Loucy (cell line): ENCODE results near the gene SLC9A6.

ENCODE experiments used
- CTCF ChIP-seq: fragments of 200-600 bp; sonication (generic); conservative IDR thresholded peaks from 2 replicates; pipeline ENCODE4 v1.5.1; 2014; ENCODE audit warnings: mild to moderate bottlenecking, antibody characterized with exemption, low read length
- EZH2phosphoT487 ChIP-seq: fragments of 200-600 bp; IDR thresholded peaks from 2 replicates; pipeline ENCODE4 v1.6.1; 2018; ENCODE audit warnings: antibody characterized with exemption, mild to moderate bottlenecking, moderate library complexity, borderline replicate concordance

DNA sequence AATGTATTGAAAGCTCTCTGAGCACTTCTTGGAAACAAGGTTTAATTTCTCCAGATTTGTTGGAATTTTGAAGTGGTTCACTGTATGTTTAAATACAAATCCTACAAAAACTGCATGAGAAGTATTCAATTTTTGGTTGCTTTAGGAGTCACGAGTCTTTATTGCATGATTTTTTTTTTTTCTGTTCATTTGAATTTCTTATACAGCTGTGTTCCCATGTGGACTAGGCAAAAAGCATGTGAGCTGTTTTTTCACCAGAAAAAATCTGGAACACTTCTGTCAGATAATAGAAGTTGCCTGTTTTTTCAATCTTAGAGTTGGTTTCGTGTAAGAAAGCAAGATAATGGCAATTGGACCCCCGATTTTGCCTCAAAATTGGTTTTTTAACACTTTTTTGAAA lies 66.4 kb downstream of the SLC9A6 start:
- no peak for TF ChIP-seq CTCF
- TF ChIP-seq EZH2phosphoT487 = no peak
